Prostate gland (tissue), 2 donors: Measurements from ENCODE around the gene IMMP2L.
"Not testable (repeated sequence)": the region's sequence is repeated elsewhere in the genome, so short reads cannot be mapped to it uniquely, and the experiment has no call there.

Experiments used
- POLR2A ChIP-seq: fragments of 450-650 bp; IDR thresholded peaks from one replicate; pipeline ENCODE4 v1.6.1; 2016; ENCODE audit warnings: antibody characterized with exemption, mild to moderate bottlenecking
- POLR2AphosphoS5 ChIP-seq: sonication (generic); formaldehyde crosslinking; IDR thresholded peaks from one replicate; pipeline ENCODE4 v1.6.1; 2017; ENCODE audit warnings: antibody characterized with exemption
- TF ChIP-seq, protein P1 (sequence below), 4 experiments: fragments of 200-600 bp in 2 of 4; fragments of 450-650 bp in 2 of 4; sonication (generic) in 2 of 4; IDR thresholded peaks; 1 replicate in 3 of 4; 2 replicates in 1 of 4; pipeline ENCODE4 v1.5.1; 2016 to 2019; ENCODE audit warnings: antibody characterized with exemption in 4 of 4, mild to moderate bottlenecking in 2 of 4, moderate library complexity in 2 of 4

- TF ChIP-seq POLR2A, POLR2AphosphoS5: not testable (repeated sequence)
- TF ChIP-seq, protein P1, sequence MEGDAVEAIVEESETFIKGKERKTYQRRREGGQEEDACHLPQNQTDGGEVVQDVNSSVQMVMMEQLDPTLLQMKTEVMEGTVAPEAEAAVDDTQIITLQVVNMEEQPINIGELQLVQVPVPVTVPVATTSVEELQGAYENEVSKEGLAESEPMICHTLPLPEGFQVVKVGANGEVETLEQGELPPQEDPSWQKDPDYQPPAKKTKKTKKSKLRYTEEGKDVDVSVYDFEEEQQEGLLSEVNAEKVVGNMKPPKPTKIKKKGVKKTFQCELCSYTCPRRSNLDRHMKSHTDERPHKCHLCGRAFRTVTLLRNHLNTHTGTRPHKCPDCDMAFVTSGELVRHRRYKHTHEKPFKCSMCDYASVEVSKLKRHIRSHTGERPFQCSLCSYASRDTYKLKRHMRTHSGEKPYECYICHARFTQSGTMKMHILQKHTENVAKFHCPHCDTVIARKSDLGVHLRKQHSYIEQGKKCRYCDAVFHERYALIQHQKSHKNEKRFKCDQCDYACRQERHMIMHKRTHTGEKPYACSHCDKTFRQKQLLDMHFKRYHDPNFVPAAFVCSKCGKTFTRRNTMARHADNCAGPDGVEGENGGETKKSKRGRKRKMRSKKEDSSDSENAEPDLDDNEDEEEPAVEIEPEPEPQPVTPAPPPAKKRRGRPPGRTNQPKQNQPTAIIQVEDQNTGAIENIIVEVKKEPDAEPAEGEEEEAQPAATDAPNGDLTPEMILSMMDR (IDR thresholded peaks at IDR 0.05) = not testable (repeated sequence)
These were observed 96.5 kb downstream of the IMMP2L start for GRCh38 chr7:111465774-111466173.
